ENCODE measurements around the gene CCDC106.

CCDC106 gene

GRCh38 chr19:55668603-55669348 is 20.8 kb downstream of the CCDC106 start:
- no peak for DNase-seq (ENCODE audit: low read depth in 2 of 2)

DNA sequence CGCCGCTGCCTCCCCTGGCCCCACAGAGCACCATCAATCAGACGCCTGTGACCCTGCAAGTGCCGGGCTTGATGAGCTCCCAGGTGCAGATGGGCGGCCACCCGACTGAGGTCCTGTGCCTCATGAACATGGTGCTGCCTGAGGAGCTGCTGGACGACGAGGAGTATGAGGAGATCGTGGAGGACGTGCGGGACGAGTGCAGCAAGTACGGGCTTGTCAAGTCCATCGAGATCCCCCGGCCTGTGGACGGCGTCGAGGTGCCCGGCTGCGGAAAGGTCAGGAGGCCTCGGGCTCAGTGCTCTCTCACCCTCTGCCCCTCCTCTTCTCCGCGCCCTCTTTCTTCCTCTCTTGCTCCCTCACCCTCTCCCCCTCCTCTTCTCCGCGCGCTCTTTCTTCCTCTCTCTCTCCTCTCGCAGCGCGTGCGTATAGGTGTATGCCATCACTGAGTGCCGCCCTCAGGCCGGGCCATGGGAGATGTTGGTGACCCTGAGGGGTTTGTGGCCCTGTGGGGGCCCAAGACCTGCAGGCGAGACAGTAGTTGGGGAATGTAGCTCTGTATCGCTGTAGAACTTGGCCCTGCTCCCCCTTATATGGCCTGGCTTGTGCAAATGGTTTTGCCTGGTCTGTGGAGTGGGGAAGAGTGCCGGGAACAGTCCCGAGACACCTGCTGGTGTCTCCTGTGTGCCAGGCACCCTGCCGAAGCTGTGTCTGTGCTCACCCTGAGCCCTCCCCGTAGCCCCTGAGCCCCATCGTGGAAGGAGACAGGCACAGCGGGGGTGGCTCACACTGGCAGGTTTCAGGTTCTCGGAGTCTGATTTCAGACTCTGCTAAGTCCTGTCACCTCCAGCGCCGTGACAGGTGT is 21.6 kb downstream of the CCDC106 start:
- DNase-seq (ENCODE audit: low read depth in 2 of 2): no peak

DNA sequence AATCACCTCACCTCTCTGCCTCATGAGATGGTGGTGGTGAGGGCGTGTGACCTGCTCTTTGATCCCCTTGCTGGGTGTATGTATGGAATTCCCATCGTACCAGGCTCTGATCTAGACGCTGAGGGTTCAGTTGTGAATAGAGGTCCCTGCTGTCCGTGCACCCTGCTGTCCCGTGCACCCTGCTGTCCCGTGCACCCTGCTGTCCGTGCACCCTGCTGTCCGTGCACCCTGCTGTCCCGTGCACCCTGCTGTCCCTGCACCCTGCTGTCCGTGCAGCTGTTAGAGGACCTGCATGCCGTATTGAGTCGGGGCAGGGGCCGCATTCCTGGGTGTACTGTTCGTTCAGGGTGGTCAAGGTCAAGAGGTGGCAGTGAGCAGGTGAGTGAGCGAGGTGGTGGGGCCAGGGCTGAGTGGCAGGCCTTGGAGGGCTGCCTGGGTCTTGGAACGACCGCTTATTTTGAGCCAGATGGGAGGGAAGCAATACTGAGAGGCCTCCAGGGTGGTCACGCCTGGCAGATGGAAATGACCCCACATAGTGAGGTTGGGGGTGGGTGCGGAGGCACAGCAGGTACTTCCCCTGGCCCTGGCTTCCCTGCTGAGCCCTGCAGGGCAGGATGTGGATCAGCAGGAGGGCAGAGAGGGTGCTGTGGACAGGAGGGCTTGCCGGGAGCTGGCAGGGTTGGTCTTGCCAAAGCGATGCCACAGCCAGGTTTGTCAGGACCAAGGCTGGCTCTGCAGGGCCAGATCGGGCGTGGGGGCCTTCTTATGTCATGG is 22.5 kb downstream of the CCDC106 start:
- DNase-seq (ENCODE audit: low read depth in 2 of 2): no peak

DNA sequence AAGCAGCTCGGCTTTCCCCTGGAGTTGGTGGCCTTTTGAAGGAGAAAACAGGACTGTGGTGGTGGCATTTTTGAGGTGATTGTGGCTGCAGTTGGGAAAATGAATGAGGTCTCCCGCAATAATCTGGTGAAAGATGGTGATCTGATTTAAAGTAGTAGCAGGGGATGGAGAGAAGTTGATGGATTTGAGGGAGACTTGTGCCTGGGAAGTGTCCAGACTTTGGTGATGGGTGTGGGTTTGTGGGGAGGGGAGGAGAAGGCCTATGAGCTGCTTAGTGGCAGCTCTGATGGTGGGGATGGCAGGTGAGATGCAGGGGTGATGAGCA is 23.0 kb downstream of the CCDC106 start:
- DNase-seq (ENCODE audit: low read depth in 2 of 2): no peak

DNA sequence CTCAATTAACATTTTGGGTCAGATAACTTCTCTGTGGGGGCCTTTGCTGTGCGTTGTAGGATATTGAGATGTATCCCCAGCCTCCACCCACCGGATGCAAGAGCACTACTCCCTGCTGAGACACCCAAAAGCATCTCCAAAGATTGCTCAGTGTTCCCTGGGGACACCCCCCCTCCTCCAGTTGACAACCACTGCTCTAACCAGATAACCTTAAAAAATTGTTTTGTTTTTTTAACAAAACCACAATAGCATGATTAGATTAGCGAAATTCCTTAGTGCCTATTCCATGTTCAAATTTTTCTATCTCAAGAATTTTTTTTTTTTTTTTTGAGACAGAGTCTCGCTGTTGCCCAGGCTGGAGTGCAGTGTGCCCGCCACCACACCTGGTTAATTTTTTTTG is 24.4 kb downstream of the CCDC106 start:
- DNase-seq (ENCODE audit: low read depth in 2 of 2): no peak

DNA sequence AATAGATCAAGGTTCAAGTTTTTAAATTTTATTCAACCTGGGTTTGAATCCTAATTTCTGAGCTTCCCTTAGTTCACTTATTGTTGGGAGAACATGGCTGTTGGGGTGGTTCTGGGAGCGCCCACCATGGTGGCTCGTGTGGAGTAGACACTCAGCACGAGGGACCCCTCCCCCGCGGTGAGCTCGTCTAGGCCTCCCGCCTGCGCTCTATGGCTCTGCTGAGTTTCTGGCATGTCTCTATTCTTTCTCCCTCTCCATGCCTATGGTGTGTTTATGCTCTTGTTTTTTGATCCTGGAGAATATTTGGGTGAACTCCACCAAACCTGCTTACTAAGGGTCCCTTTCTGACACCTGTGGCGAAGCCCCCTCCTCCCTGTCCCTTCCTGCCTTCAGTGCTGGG is 25.5 kb downstream of the CCDC106 start:
- no peak for DNase-seq (ENCODE audit: low read depth in 2 of 2)

GRCh38 chr19:55673889-55674288 is 25.9 kb downstream of the CCDC106 start:
- DNase-seq (ENCODE audit: low read depth in 2 of 2): no peak

DNA sequence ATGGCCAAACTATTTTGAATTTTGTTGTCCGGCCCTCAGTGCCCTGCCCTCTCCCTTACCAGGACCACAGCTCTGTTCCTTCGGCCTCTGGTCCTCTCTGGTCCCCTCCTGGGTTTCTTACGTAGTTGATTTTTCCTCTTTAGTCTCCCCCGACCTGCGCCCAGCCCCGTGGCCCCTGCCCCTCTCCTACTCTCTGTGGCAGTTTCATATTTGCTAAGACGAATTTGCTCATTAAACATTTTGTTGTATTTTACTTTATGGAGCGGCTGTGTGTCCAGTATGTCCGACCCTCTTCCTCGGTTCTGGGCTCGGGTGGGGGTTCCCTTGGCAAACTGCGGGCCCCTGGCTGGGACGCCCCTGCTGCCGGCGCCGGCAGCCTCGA is 26.4 kb downstream of the CCDC106 start:
- no peak for DNase-seq (ENCODE audit: low read depth in 2 of 2)

DNA sequence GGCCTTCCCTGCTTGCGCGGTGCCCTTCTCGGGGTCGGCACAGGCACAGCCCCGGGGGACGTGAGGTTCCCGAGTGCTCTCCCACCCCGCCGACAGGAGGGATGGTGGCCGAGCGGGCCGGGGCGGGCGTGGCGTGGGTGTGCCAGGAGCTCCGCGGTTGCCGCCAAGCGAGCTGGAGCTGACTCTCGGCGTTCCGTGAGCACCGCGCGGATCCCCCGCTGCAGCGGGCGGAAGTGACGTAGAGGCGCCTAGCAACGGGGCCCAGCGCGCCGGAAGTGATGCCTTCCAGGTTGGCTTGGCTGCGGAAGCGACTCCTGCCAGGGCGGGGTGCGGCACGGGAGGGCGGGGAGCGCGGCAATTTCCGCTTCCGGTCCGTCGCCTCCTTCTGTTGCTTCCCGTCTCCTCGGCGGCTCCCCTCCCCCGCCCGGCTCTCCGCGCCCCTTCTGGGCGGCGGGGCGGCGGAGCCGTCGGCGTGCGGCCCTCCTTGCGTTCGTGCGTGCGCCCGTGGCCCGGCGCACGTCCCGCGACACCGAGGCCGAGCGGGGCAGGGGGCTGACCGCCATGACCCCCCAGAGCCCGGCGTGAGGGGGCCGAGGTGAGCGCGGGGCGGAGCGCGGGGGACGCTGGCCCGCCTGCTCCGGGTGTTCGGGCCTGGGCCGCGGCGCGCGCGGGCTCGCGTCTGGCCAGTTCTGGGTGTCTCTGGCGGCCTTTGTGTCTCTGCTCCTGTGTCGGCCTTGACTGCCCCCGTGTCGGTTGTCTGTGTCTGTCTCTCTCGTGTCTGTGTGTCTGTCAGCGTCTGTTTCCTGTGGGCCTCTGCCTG is 27.0 kb downstream of the CCDC106 start, which contains the start of gene EPN1:
EPN1 (plus strand) TSS at position 386 of the 820 bp plus-strand sequence. CDS start 3,402 bp downstream, outside the sequence.
- DNase-seq (ENCODE audit: low read depth in 2 of 2): peak; percentile 96 to 97

DNA sequence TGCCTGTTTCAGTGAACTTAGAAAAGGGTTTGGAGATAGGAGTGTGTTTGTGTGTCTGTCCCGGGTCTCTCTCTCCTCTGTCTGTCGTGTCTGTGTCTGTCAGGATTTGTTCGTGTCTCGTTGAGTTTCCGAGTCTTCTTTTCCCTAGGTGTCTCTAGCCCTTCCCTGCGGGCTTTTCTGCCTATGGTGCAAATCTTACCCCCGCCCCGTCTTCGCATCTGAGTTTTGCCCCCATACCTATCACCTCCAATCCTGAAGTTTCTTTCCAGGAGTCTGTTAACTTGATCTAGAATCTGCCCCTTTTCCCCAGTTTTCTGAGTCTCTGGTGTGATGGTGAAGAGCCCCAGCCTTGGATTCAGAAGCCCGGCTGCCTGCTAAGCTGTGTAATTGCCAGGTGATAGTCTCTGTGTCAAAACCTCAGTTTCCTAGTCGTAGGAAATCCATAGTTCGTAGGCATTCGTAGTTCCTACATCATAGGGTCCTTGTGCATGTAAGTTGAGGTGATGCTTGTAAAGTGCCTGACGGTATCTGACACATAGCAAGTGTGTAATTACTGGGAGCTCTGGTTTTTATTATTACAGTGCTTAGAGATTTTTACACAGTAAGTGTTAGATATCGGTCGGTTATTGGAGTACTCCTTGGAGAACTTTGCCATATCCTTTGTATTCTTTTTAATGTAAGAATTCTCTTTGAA is 27.8 kb downstream of the CCDC106 start:
- no peak for DNase-seq (ENCODE audit: low read depth in 2 of 2)

- DNase-seq (ENCODE audit: low read depth in 2 of 2): no peak
Observed at GRCh38 chr19:55676383-55676782, 28.4 kb downstream of the CCDC106 start.

GRCh38 chr19:55676889-55677505 is 29.0 kb downstream of the CCDC106 start:
- no peak for DNase-seq (ENCODE audit: low read depth in 2 of 2)

DNA sequence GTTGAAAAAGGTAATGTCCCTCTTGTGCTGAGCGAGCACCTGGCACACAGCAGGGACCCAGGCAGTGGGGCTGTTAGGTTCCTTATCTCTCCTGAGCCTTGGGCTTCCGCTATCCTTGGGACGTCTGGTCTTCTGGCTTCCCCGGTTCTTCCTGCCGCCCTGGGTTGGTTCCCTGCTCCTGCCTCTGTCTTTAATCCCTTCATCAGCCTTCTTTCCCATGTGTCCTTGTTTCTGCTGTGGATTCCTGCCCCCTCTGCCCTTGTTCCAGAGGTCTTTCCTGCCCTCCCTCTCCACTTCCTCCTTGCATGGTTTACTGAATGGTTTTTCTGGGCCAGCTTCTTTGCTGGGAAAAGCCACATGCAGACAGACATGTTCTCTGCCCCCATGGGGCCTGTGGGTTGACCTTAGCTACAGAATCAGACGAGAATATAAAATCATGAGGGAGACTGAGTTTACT is 29.6 kb downstream of the CCDC106 start:
- DNase-seq (ENCODE audit: low read depth in 2 of 2): no peak

- DNase-seq (ENCODE audit: low read depth in 2 of 2): no peak
Observed at GRCh38 chr19:55678121-55678671, 30.2 kb downstream of the CCDC106 start.

- no peak for DNase-seq (ENCODE audit: low read depth in 2 of 2)
Observed at GRCh38 chr19:55679343-55680257, 31.6 kb downstream of the CCDC106 start.

DNA sequence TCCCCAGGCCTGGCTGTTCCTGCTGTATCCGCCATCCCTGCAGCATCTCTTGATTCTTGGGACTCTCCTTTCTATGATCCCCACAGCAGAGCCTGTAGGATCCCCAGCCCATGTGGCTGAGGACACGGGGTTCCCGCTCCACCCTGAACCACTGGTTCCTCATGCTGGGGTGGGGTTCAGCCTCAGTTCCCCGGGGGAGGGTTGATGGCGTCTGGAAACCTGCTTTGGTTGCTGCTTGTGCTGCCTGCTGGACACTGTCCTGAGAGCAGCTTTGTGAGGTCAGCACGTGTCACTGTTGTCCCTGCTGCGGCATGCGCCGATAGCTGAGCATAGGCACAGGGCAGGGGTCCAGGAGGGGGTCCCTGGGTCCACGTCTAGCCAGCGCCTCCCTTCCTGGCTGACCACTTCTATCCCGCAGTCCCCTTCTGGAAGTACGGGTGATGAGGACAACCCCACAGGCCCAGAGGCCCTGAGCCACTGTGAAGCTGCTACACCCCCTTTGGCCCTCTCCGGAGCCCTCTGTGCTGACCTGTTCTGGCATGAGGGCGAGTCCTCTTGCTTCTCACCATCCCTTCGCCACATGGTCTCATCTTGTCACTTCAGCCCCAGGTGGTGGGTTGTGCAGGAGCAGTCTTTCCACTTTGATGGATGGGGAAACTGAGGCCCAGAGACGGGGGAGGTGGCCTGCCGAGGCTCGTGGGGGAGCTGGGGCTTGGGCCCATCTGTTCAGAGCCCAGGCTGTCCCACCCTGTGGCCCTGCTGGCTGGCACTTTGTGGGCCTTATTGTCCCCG is 32.5 kb downstream of the CCDC106 start:
- no peak for DNase-seq (ENCODE audit: low read depth in 2 of 2)

- DNase-seq (ENCODE audit: low read depth in 2 of 2): no peak
Observed at GRCh38 chr19:55681131-55682092, 33.4 kb downstream of the CCDC106 start.

All from stimulated activated CD8-positive, alpha-beta memory T cell treated with anti-CD3 and anti-CD28 coated beads, Interleukin-2, amount 100 ng/mL, for 48 hours (primary cell).